A549 treated with DMSO at 1 μM for 4 hours (cell line): ENCODE results near the gene ATF7IP. TPM values are rescaled to one million over a fixed set of nuclear protein-coding genes. Genes with fewer than 3 reads are reported as not detected.

Experiments
- total RNA-seq: library from RNA; stranded (reverse); fragments of 200-300 nt; extraction: Qiagen RNA extraction; gene quantifications from 5 replicates; pipeline ENCODE4 v1.2.3, GENCODE V29; 2022; ENCODE audit warnings: low read depth

ATF7IP gene, protein sequence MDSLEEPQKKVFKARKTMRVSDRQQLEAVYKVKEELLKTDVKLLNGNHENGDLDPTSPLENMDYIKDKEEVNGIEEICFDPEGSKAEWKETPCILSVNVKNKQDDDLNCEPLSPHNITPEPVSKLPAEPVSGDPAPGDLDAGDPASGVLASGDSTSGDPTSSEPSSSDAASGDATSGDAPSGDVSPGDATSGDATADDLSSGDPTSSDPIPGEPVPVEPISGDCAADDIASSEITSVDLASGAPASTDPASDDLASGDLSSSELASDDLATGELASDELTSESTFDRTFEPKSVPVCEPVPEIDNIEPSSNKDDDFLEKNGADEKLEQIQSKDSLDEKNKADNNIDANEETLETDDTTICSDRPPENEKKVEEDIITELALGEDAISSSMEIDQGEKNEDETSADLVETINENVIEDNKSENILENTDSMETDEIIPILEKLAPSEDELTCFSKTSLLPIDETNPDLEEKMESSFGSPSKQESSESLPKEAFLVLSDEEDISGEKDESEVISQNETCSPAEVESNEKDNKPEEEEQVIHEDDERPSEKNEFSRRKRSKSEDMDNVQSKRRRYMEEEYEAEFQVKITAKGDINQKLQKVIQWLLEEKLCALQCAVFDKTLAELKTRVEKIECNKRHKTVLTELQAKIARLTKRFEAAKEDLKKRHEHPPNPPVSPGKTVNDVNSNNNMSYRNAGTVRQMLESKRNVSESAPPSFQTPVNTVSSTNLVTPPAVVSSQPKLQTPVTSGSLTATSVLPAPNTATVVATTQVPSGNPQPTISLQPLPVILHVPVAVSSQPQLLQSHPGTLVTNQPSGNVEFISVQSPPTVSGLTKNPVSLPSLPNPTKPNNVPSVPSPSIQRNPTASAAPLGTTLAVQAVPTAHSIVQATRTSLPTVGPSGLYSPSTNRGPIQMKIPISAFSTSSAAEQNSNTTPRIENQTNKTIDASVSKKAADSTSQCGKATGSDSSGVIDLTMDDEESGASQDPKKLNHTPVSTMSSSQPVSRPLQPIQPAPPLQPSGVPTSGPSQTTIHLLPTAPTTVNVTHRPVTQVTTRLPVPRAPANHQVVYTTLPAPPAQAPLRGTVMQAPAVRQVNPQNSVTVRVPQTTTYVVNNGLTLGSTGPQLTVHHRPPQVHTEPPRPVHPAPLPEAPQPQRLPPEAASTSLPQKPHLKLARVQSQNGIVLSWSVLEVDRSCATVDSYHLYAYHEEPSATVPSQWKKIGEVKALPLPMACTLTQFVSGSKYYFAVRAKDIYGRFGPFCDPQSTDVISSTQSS
- total RNA-seq: 3.7 to 8.3 TPM (median 6.5 TPM) in 5 replicates

DNA sequence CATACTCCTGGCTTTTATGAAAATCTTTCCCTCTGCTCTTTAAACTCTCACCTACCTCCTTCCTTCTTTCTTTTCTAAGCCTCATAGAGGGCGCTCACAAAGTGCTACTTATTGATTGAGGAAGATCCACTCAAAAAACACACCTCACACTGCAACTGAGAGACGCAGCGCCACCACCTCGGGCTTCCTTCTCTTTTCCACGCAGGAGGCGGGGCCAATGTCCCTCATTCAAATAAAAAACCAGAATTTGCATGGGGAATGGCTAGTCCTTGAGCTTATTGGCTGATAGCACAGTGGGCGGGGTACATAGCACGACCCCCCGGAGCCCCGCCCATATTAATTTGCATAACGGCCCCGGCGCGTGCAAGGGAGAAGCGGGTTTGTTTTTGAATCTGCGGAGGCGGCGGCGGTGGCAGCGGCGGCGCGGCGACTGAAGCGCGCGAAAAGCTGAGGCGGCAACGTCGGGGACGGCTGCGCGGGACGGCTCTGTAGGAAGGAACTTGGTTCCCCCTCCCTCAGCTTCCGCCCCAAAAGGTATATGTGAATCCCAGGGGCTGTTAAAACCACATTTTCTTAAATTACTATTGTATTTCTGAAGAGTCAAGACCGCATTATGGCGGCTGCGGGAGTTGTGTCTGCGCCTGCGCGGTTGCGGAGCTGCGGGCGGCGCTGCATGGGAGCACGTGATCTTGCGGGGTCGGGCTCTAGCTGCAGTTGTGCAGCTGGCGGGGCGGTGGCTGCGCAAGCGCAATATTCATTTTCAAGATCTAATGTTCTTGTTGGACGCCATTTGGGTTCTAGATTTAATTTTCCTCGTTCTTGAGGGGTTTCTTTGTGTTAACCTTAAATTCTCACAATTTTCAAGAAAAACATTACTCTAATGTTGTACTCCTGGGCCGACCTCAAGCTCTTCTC is at the start of gene ATF7IP:
Gene ATF7IP, plus strand, starts transcription at position 389 of the 915 bp plus-strand sequence. CDS start 58,234 bp downstream, outside the sequence.

Other genes with a start within 250 kb of the ATF7IP start
- 4.0 to 6.3 TPM (median 4.7 TPM) in 5 replicates for gene PLBD1, start 202.2 kb downstream of the ATF7IP start, total RNA-seq